Right lobe of liver (tissue), 4 donors: ENCODE data around the gene ZIK1.

Experiments used
- CTCF ChIP-seq, 4 donors: fragments of 200-600 bp in 3 of 4; fragments of 450-650 bp in 1 of 4; IDR thresholded peaks; one replicate each; pipeline versions ENCODE4 v1.5.1 to v1.8.0; 2016 to 2022; ENCODE audit warnings: antibody characterized with exemption in 4 of 4, mild to moderate bottlenecking in 2 of 4
- POLR2A ChIP-seq: fragments of 450-650 bp; IDR thresholded peaks from one replicate; pipeline ENCODE4 v1.6.1; 2017; ENCODE audit warnings: antibody characterized with exemption, mild to moderate bottlenecking
- donor health status: DM: no; HTN: no; CAD: no.
- donor health status: DM: no; HTN: no; CAD: no.
- donor health status: DM: no; HTN: yes; CAD: no.

- TF ChIP-seq CTCF (IDR thresholded peaks at IDR 0.05), result no peak
- no peak for TF ChIP-seq POLR2A
Observed at GRCh38 chr19:57546513-57546912, 37.4 kb upstream of the ZIK1 start.
